GM12873 (cell line): ENCODE results near the gene IFNA16.
"Not testable (repeated sequence)": the region's sequence is repeated elsewhere in the genome, so short reads cannot be mapped to it uniquely, and the experiment has no call there.

Source experiments
- CTCF ChIP-seq: IDR thresholded peaks from 2 replicates; pipeline ENCODE4 v1.5.1; 2012; ENCODE audit warnings: low read depth, mild to moderate bottlenecking, moderate library complexity, low read length, control low read depth; ENCODE audit not compliant: insufficient read depth; ENCODE audit errors: missing control alignments

The IFNA16 gene

DNA sequence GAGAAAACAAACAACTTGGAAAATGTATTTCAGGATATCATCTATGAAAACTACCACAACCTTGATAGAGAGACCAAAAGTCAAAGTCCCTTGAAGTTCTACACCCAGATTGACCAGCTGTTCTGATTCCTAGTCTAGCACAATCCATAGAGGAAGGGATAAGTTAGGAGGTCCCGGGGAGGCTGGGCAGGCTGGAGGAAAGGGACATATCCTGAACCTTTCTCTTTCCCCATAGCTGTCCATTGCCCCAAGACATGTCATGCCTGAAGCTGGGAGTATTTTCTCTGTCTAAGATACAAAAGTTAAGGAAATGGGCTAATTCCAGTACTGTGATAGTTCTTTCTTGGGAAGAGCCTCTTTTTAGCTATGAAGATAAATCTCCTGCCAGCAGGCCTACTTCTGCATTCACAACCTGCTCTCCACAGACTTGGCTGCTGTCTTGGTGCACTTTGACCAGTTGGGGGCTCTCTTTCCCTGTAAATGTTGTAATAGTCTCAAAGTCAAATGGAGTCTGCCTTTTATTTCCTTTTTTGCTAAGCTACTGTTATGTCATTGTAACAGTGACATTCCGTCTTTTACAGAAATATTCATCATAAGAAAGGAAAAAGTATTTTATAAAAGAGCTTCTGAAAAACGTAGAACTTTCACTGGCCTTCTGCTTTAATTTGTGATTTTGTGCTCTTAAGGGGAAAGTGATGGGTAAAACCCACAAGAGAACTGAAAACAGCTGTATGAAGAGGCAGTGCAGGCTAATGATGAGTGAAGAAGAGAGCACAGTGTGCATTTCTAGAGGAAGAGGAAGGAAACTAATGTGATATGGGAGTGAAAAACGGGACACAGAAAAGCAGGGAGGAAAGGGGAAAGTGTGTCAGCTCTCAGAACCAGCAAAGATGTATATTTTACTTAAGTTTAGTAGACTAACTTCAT, 34.0 kb downstream of the IFNA16 start:
- TF ChIP-seq CTCF: peak; percentile 63

DNA sequence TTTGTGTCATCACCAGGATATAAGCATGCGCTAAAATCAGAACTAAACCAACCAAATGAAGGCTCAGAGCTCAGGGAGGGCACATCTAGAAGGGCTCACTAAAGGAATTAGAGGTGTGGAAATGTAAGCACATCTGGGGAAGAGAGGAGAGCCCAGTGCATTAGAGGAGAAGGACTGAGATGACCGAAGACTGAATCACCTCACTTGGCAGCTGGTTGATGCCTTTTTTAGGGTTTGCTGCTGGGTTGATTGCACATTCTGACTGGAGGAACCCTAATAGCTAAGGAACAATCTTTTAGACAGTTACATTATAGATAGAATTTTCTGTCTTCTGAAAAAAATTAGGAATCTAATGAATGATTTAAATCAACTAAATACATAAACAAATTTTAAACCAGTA, 42.4 kb downstream of the IFNA16 start:
- no peak for TF ChIP-seq CTCF

DNA sequence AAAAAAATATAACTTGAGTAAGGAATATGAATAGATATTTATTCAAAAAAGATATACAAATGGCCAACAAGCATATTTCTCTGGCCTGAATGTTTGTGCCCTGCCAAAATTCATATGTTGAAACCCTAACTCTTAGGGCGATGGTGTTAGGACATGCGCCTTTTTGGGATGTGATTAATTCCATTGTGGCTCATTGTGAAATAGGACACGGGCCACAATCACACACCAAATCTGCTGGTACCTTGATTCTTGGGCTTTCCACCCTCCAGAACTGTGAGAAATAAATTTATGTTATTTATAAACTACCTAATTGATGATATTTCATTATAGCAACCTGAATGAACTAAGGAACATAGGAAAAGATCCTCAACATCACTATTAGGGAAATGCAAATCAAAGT, 45.0 kb downstream of the IFNA16 start:
- no peak for TF ChIP-seq CTCF

- no peak for TF ChIP-seq CTCF
Measured at GRCh38 chr9:21171351-21171750, 45.8 kb downstream of the IFNA16 start.

- TF ChIP-seq CTCF: not testable (repeated sequence)
Measured at GRCh38 chr9:21166560-21166959, 50.6 kb downstream of the IFNA16 start, which contains the start of gene IFNA21. Gene IFNA21 (minus strand): TSS chr9:21166660. CDS start chr9:21166612, 48 bp downstream.
